Omental fat pad (tissue), 4 donors: ENCODE data around the gene C1orf94. TPM values are rescaled to one million over a fixed set of nuclear protein-coding genes. Genes with fewer than 3 reads are reported as not detected.

Source experiments
- ATAC-seq: fragments of 150-250 bp; one replicate; pipeline ENCODE4 v1.9.1; 2016; ENCODE audit warnings: mild to moderate bottlenecking, moderate library complexity; ENCODE audit not compliant: low FRiP score
- DNase-seq: peaks from one replicate; pipeline ENCODE4 v3.0.0-alpha.2; 2019; ENCODE audit warnings: low spot score
- CTCF ChIP-seq, 3 donors: fragments of 450-650 bp; IDR thresholded peaks; one replicate each; pipeline ENCODE4 v1.5.1; 2016 to 2017; ENCODE audit warnings: antibody characterized with exemption in 3 of 3, mild to moderate bottlenecking in 3 of 3, moderate library complexity in 2 of 3
- total RNA-seq, 4 donors: library from RNA; depleted of rRNA; stranded (reverse); fragments of >200 nt; gene quantifications; one replicate each; pipeline ENCODE4 v1.1.0, GENCODE V29; 2016

Gene C1orf94
- total RNA-seq, 4 donors from 2014 or later: not detected

GRCh38 chr1:34131396-34132160, 45.1 kb upstream of the C1orf94 start:
- no peak for TF ChIP-seq CTCF (IDR thresholded peaks at IDR 0.05)
- DNase-seq (no peak), ATAC-seq (no peak)

GRCh38 chr1:34132161-34132420, 44.6 kb upstream of the C1orf94 start:
- DNase-seq (no peak), ATAC-seq (no peak)
- TF ChIP-seq CTCF (IDR thresholded peaks at IDR 0.05): no peak

GRCh38 chr1:34137411-34137810, 39.3 kb upstream of the C1orf94 start:
- TF ChIP-seq CTCF (IDR thresholded peaks at IDR 0.05): no peak
- DNase-seq: no peak
- ATAC-seq: no peak

GRCh38 chr1:34140011-34140676, 36.6 kb upstream of the C1orf94 start:
- DNase-seq (no peak), ATAC-seq (no peak)
- TF ChIP-seq CTCF (IDR thresholded peaks at IDR 0.05): no peak

GRCh38 chr1:34143975-34144374, 32.7 kb upstream of the C1orf94 start:
- ATAC-seq (no peak), DNase-seq (no peak)
- no peak for TF ChIP-seq CTCF (IDR thresholded peaks at IDR 0.05)

GRCh38 chr1:34144766-34145165, 31.9 kb upstream of the C1orf94 start:
- DNase-seq (no peak), ATAC-seq (no peak)
- no peak for TF ChIP-seq CTCF (IDR thresholded peaks at IDR 0.05)

- no peak for DNase-seq
- no peak for TF ChIP-seq CTCF (IDR thresholded peaks at IDR 0.05)
- no peak for ATAC-seq
Observed at GRCh38 chr1:34147301-34147700, 29.4 kb upstream of the C1orf94 start.
